H9 (cell line): ENCODE data around the gene JPT2. TPM values are rescaled to one million over a fixed set of nuclear protein-coding genes. Genes with fewer than 3 reads are reported as not detected.

Experiments used
- DNase-seq: peaks from one replicate; pipeline ENCODE4 v3.0.0-alpha.2; 2017
- H2AFZ ChIP-seq: one replicate; pipeline ENCODE4 v1.6.1; 2013; ENCODE audit warnings: mild to moderate bottlenecking, low read length, control low read depth, moderate library complexity
- H2AK5ac ChIP-seq: 2 replicates; pipeline ENCODE4 v1.6.1; 2013; ENCODE audit warnings: low read length, control low read depth, mixed read lengths; ENCODE audit not compliant: insufficient read length
- H2BK120ac ChIP-seq: one replicate; pipeline ENCODE4 v1.6.1; 2013; ENCODE audit warnings: low read depth, mild to moderate bottlenecking, low read length, control low read depth, inconsistent platforms; ENCODE audit not compliant: poor library complexity, severe bottlenecking
- H2BK12ac ChIP-seq: 2 replicates; pipeline ENCODE4 v1.6.1; 2013; ENCODE audit warnings: low read length, control low read depth, mixed read lengths, low read depth; ENCODE audit not compliant: insufficient read length
- H2BK15ac ChIP-seq: 2 replicates; pipeline ENCODE4 v1.6.1; 2013; ENCODE audit warnings: low read depth, low read length, control low read depth
- H2BK20ac ChIP-seq: one replicate; pipeline ENCODE4 v1.6.1; 2013; ENCODE audit warnings: low read depth, mild to moderate bottlenecking, low read length, control low read depth, inconsistent platforms; ENCODE audit not compliant: poor library complexity, severe bottlenecking
- H2BK5ac ChIP-seq: 2 replicates; pipeline ENCODE4 v1.6.1; 2013; ENCODE audit warnings: low read length, control low read depth, mixed read lengths; ENCODE audit not compliant: insufficient read length
- H3K14ac ChIP-seq: 2 replicates; pipeline ENCODE4 v1.6.1; 2013; ENCODE audit warnings: low read length, control low read depth; ENCODE audit not compliant: insufficient read depth
- H3K18ac ChIP-seq: 2 replicates; pipeline ENCODE4 v1.6.1; 2013; ENCODE audit warnings: low read depth, mild to moderate bottlenecking, mixed read lengths, low read length, control low read depth; ENCODE audit not compliant: insufficient read length
- H3K23ac ChIP-seq: 2 replicates; pipeline ENCODE4 v1.6.1; 2013; ENCODE audit warnings: low read length, control low read depth, mixed read lengths, low read depth; ENCODE audit not compliant: insufficient read length
- H3K23me2 ChIP-seq: 2 replicates; pipeline ENCODE4 v1.6.1; 2013; ENCODE audit warnings: low read depth, mild to moderate bottlenecking, mixed read lengths, low read length, control low read depth; ENCODE audit not compliant: insufficient read length, poor library complexity, severe bottlenecking
- H3K27ac ChIP-seq: 2 replicates; pipeline ENCODE4 v1.5.1; 2013; ENCODE audit warnings: low read length, control low read depth, mixed read lengths, low read depth; ENCODE audit not compliant: insufficient read length
- H3K27me3 ChIP-seq: 2 replicates; pipeline ENCODE4 v1.6.1; 2013; ENCODE audit warnings: low read length, control low read depth, inconsistent platforms; ENCODE audit not compliant: insufficient read depth
- H3K4ac ChIP-seq: 2 replicates; pipeline ENCODE4 v1.6.1; 2013; ENCODE audit warnings: low read depth, mild to moderate bottlenecking, control low read depth, inconsistent platforms, low read length, moderate library complexity
- H3K4me1 ChIP-seq: 2 replicates; pipeline ENCODE4 v1.6.1; 2013; ENCODE audit warnings: low read length, control low read depth, inconsistent platforms; ENCODE audit not compliant: insufficient read depth
- H3K4me2 ChIP-seq: 2 replicates; pipeline ENCODE4 v1.6.1; 2013; ENCODE audit warnings: low read length, control low read depth, mixed read lengths; ENCODE audit not compliant: insufficient read length, insufficient read depth
- H3K56ac ChIP-seq: 2 replicates; pipeline ENCODE4 v1.6.1; 2013; ENCODE audit warnings: low read depth, mild to moderate bottlenecking, mixed read lengths, low read length, control low read depth; ENCODE audit not compliant: insufficient read length
- H3K79me1 ChIP-seq: 2 replicates; pipeline ENCODE4 v1.6.1; 2013; ENCODE audit warnings: low read depth, mild to moderate bottlenecking, moderate library complexity, low read length, control low read depth, inconsistent platforms; ENCODE audit not compliant: insufficient read depth, poor library complexity, severe bottlenecking
- H3K79me2 ChIP-seq: 2 replicates; pipeline ENCODE4 v1.6.1; 2013; ENCODE audit warnings: low read length, control low read depth, inconsistent platforms; ENCODE audit not compliant: insufficient read depth
- H3K9ac ChIP-seq: 2 replicates; pipeline ENCODE4 v1.6.1; 2013; ENCODE audit warnings: low read length, control low read depth, mixed read lengths; ENCODE audit not compliant: insufficient read length; ENCODE audit errors: extremely low read depth
- H3K9me3 ChIP-seq: one replicate; pipeline ENCODE4 v1.6.1; 2013; ENCODE audit warnings: low read depth, low read length, inconsistent platforms; ENCODE audit not compliant: control insufficient read depth
- H3T11ph ChIP-seq: one replicate; pipeline ENCODE4 v1.6.1; 2013; ENCODE audit warnings: mild to moderate bottlenecking, low read length, control low read depth, inconsistent platforms
- H4K20me1 ChIP-seq: one replicate; pipeline ENCODE4 v1.6.1; 2013; ENCODE audit not compliant: control insufficient read depth, insufficient read length, insufficient read depth
- H4K5ac ChIP-seq: 2 replicates; pipeline ENCODE4 v1.6.1; 2013; ENCODE audit warnings: low read depth, mild to moderate bottlenecking, mixed read lengths, low read length, control low read depth; ENCODE audit not compliant: insufficient read length
- H4K8ac ChIP-seq: replicated peaks from 2 replicates; pipeline ENCODE4 v1.6.1; 2013; ENCODE audit warnings: low read length, control low read depth, mixed read lengths, low read depth; ENCODE audit not compliant: insufficient read length
- H4K91ac ChIP-seq: 2 replicates; pipeline ENCODE4 v1.6.1; 2013; ENCODE audit warnings: low read depth, mild to moderate bottlenecking, moderate library complexity, mixed read lengths, low read length, control low read depth; ENCODE audit not compliant: insufficient read length
- H3K27ac Mint-ChIP-seq, 3 experiments: 2 replicates in 2 of 3; 3 replicates in 1 of 3; pipeline ENCODE4 v1.8.0; 2020 to 2021; ENCODE audit warnings: mixed read lengths in 3 of 3, mild to moderate bottlenecking in 1 of 3, moderate library complexity in 1 of 3
- H3K27me3 Mint-ChIP-seq: 2 replicates; pipeline ENCODE4 v1.8.0; 2021; ENCODE audit warnings: low read depth, mild to moderate bottlenecking, moderate library complexity, mixed read lengths
- H3K36me3 Mint-ChIP-seq, 3 experiments: 2 replicates in 2 of 3; 3 replicates in 1 of 3; pipeline ENCODE4 v1.8.0; 2020 to 2021; ENCODE audit warnings: low read depth in 3 of 3, mixed read lengths in 3 of 3; ENCODE audit not compliant: insufficient read depth in 1 of 3
- H3K4me1 Mint-ChIP-seq, 2 experiments: 2 replicates each; pipeline ENCODE4 v1.8.0; 2020; ENCODE audit warnings: mixed read lengths in 2 of 2
- H3K4me3 Mint-ChIP-seq, 2 experiments: 2 replicates in 1 of 2; 3 replicates in 1 of 2; pipeline ENCODE4 v1.8.0; 2020 to 2021; ENCODE audit warnings: mild to moderate bottlenecking in 2 of 2, mixed read lengths in 2 of 2, moderate library complexity in 1 of 2
- H3K9me3 Mint-ChIP-seq, 2 experiments: 2 replicates in 1 of 2; 3 replicates in 1 of 2; pipeline ENCODE4 v1.8.0; 2020; ENCODE audit warnings: mild to moderate bottlenecking in 2 of 2, mixed read lengths in 2 of 2, moderate library complexity in 1 of 2
- CTCF ChIP-seq: fragments of 200-600 bp; sonication (generic); conservative IDR thresholded peaks from 3 replicates; pipeline ENCODE4 v1.8.0; 2021; ENCODE audit warnings: antibody characterized with exemption, mild to moderate bottlenecking
- WGBS: extraction: QIAGEN DNeasy Blood & Tissue Kit; methylation state at CpG from one replicate; pipeline ENCODE4 v1.1.7; 2013; ENCODE audit warnings: missing lambda C conversion rate, low lambda C conversion rate, mixed read lengths; ENCODE audit not compliant: insufficient read length; ENCODE audit errors: extremely low coverage; 5-methylcytosine and 5-hydroxymethylcytosine counted together
- total RNA-seq: library from RNA; stranded (reverse); gene quantifications from 2 replicates; pipeline ENCODE4 v1.2.1, GENCODE V29; 2021

JPT2 gene
- total RNA-seq, 1 experiment from 2014 or later, result 206 TPM

GRCh38 chr16:1667271-1667670 is 10.8 kb upstream of the JPT2 start:
- no peak for TF ChIP-seq CTCF
- Histone ChIP-seq H3K18ac (no peak overlapping the region), H3K23ac (no peak overlapping the region), H2AK5ac (no peak overlapping the region), H3K9ac (no peak overlapping the region), H4K91ac (no peak overlapping the region), H2BK20ac (no peak overlapping the region), H2BK15ac (no peak overlapping the region), H4K20me1 (no peaks in the 10 kb centered on the region), H3K23me2 (no peaks in the 10 kb centered on the region), H3K4me1 (no peaks in the 10 kb centered on the region), H2BK5ac (no peak overlapping the region), H3K79me1 (no peaks in the 10 kb centered on the region), H3K56ac (no peak overlapping the region), H3K79me2 (no peaks in the 10 kb centered on the region), H3K9me3 (no peaks in the 10 kb centered on the region), H2BK12ac (no peak overlapping the region), H3K27me3 (no peaks in the 10 kb centered on the region), H4K8ac (no peak overlapping the region), H2BK120ac (no peak overlapping the region), H3K14ac (no peak overlapping the region), H3K27ac (no peak overlapping the region), H3T11ph (no peak overlapping the region), H3K4ac (no peak overlapping the region), H3K4me2 (no peak overlapping the region), H2AFZ (no peak overlapping the region), H4K5ac (no peak overlapping the region)
- no peak overlapping the region for H3K27ac Mint-ChIP-seq
- H3K9me3 Mint-ChIP-seq, result no peaks in the 10 kb centered on the region; a peak in 1 of 5 replicates
- no CpG with 5 or more reads among the region's 8 CpGs for WGBS
- H3K4me1 Mint-ChIP-seq, result no peaks in the 10 kb centered on the region
- no peak overlapping the region for H3K4me3 Mint-ChIP-seq
- H3K36me3 Mint-ChIP-seq, result peaks cover 35 to 96% (median 78%) of the 10 kb centered on the region in 3 experiments; a peak in 6 of 7 replicates
- H3K27me3 Mint-ChIP-seq, result no peaks in the 10 kb centered on the region
- DNase-seq, result no peak
